SK-N-SH (cell line): ENCODE measurements around the gene ADCYAP1R1. TPM values are rescaled to one million over a fixed set of nuclear protein-coding genes. Genes with fewer than 3 reads are reported as not detected.
A peak's percentile ranks its signal among the peaks of the same experiment; 100 is the strongest.

ENCODE experiments used
- CTCF ChIA-PET: fragments of 300-600, 350-600 bp; formaldehyde crosslinking; extraction: SDS; loops from one replicate; lab custom pipeline; 2021; lab: Yijun Ruan, JAX
- POLR2A ChIA-PET: fragments of 350-600 bp; sonication (Branson Sonifier 250); formaldehyde crosslinking; extraction: SDS; loops from one replicate; lab custom pipeline; 2020; ENCODE audit warnings: antibody characterized with exemption, inconsistent platforms; lab: Yijun Ruan, JAX
- DNase-seq: peaks from one replicate; pipeline ENCODE4 v3.0.0; 2012
- H2AFZ ChIP-seq: fragments of 200-600 bp; sonication (generic); 2 replicates; pipeline ENCODE4 v1.8.1; 2016; ENCODE audit warnings: antibody characterized with exemption, mild to moderate bottlenecking, low read depth
- H3F3A ChIP-seq: fragments of 200-600 bp; sonication (generic); replicated peaks from 2 replicates; pipeline ENCODE3; 2016; ENCODE audit warnings: antibody characterized with exemption, mild to moderate bottlenecking; ENCODE audit not compliant: insufficient read depth
- H3K27ac ChIP-seq, 2 experiments: fragments of 200-500 bp in 1 of 2; fragments of 200-600 bp in 1 of 2; sonication (Bioruptor generic) in 1 of 2; sonication (generic), shearing (Covaris generic) in 1 of 2; 2 replicates each; pipeline versions ENCODE4 v1.5.1 to v1.6.1; 2014 to 2016; ENCODE audit warnings: low read depth in 2 of 2, inconsistent platforms in 1 of 2, low read length in 1 of 2, mild to moderate bottlenecking in 1 of 2, mixed read lengths in 1 of 2
- H3K27me3 ChIP-seq: fragments of 200-600 bp; sonication (generic), shearing (Covaris generic); 2 replicates; pipeline ENCODE4 v1.6.1; 2016; ENCODE audit warnings: mixed run types; ENCODE audit not compliant: insufficient read depth
- H3K36me3 ChIP-seq, 2 experiments: fragments of 200-500 bp in 1 of 2; fragments of 200-600 bp in 1 of 2; sonication (Bioruptor generic) in 1 of 2; sonication (generic) in 1 of 2; replicated peaks in 1 of 2; 2 replicates each; pipeline versions ENCODE3 to v1.5.1; 2014 to 2016; ENCODE audit warnings: low read length in 1 of 2, mild to moderate bottlenecking in 1 of 2; ENCODE audit not compliant: insufficient read depth in 2 of 2, control insufficient read depth in 1 of 2
- H3K4me1 ChIP-seq, 2 experiments: fragments of 200-500 bp in 1 of 2; fragments of 200-600 bp in 1 of 2; sonication (Bioruptor generic) in 1 of 2; sonication (generic), shearing (Covaris generic) in 1 of 2; 2 replicates each; pipeline versions ENCODE4 v1.5.1 to v1.6.1; 2014 to 2016; ENCODE audit warnings: low read depth in 1 of 2, low read length in 1 of 2, mixed run types in 1 of 2; ENCODE audit not compliant: insufficient read depth in 2 of 2, control insufficient read depth in 1 of 2
- H3K4me2 ChIP-seq: fragments of 200-600 bp; sonication (generic), shearing (Covaris generic); 2 replicates; pipeline ENCODE4 v1.6.1; 2017; ENCODE audit warnings: mixed run types
- H3K4me3 ChIP-seq, 2 experiments: fragments of 200-500 bp in 1 of 2; fragments of 200-600 bp in 1 of 2; sonication (Bioruptor generic) in 1 of 2; sonication (generic), shearing (Covaris generic) in 1 of 2; 2 replicates each; pipeline versions ENCODE4 v1.5.1 to v1.8.1; 2014 to 2016; ENCODE audit warnings: low read depth in 2 of 2, inconsistent platforms in 1 of 2, low read length in 1 of 2, mild to moderate bottlenecking in 1 of 2, mixed read lengths in 1 of 2, moderate library complexity in 1 of 2
- H3K79me2 ChIP-seq: fragments of 200-600 bp; sonication (generic); 2 replicates; pipeline ENCODE4 v1.8.1; 2017; ENCODE audit warnings: mild to moderate bottlenecking; ENCODE audit not compliant: insufficient read depth
- H3K9ac ChIP-seq: fragments of 200-600 bp; sonication (generic); 2 replicates; pipeline ENCODE4 v1.6.1; 2017; ENCODE audit warnings: mixed run types
- H3K9me2 ChIP-seq: fragments of 200-600 bp; sonication (generic); 2 replicates; pipeline ENCODE4 v1.6.1; 2017; ENCODE audit warnings: mixed run types
- H3K9me3 ChIP-seq: fragments of 200-600 bp; sonication (generic); 2 replicates; pipeline ENCODE4 v1.6.1; 2017; ENCODE audit warnings: mixed run types, mild to moderate bottlenecking, moderate library complexity
- H4K20me1 ChIP-seq: fragments of 200-600 bp; sonication (generic); 2 replicates; pipeline ENCODE4 v1.6.1; 2017; ENCODE audit warnings: mild to moderate bottlenecking, mixed run types; ENCODE audit not compliant: insufficient read depth
- ELF1 ChIP-seq: IDR thresholded peaks from 2 replicates; pipeline ENCODE4 v1.4.0; 2012
- EP300 ChIP-seq, 2 experiments: IDR thresholded peaks; 2 replicates each; pipeline versions ENCODE4 v1.4.0 to v1.6.1; 2012; ENCODE audit warnings: borderline replicate concordance in 1 of 2, low read depth in 1 of 2, low read length in 1 of 2
- EZH2phosphoT487 ChIP-seq: fragments of 200-600 bp; sonication (generic); IDR thresholded peaks from 2 replicates; pipeline ENCODE4 v1.6.1; 2017; ENCODE audit warnings: low read depth, mixed run types, mild to moderate bottlenecking, antibody characterized with exemption, moderate library complexity, borderline replicate concordance
- FOSL2 ChIP-seq: IDR thresholded peaks from 2 replicates; pipeline ENCODE4 v1.4.0; 2012; ENCODE audit warnings: low read depth, mild to moderate bottlenecking, moderate library complexity, borderline replicate concordance
- FOXM1 ChIP-seq: IDR thresholded peaks from 2 replicates; pipeline ENCODE4 v1.4.0; 2012; ENCODE audit warnings: low read depth, mild to moderate bottlenecking
- MAX ChIP-seq: IDR thresholded peaks from 2 replicates; pipeline ENCODE4 v1.4.0; 2012; ENCODE audit warnings: low read depth
- MXI1 ChIP-seq: IDR thresholded peaks from 2 replicates; pipeline ENCODE4 v1.6.1; 2012; ENCODE audit warnings: mild to moderate bottlenecking, low read depth, low read length, improper control_type of control experiment
- NFIC ChIP-seq: IDR thresholded peaks from 2 replicates; pipeline ENCODE4 v1.4.0; 2012; ENCODE audit warnings: borderline replicate concordance
- PBX3 ChIP-seq: IDR thresholded peaks from 2 replicates; pipeline ENCODE4; 2012
- POLR2AphosphoS5 ChIP-seq: IDR thresholded peaks from 2 replicates; pipeline ENCODE4 v1.6.1; 2012; ENCODE audit warnings: low read depth, low read length
- RCOR1 ChIP-seq: fragments of 150-350 bp; IDR thresholded peaks from 2 replicates; pipeline ENCODE4 v1.6.1; 2017; ENCODE audit warnings: antibody characterized with exemption, low read length
- TEAD4 ChIP-seq: IDR thresholded peaks from 2 replicates; pipeline ENCODE4 v1.4.0; 2012; ENCODE audit warnings: mild to moderate bottlenecking, borderline replicate concordance; ENCODE audit not compliant: insufficient read depth
- USF1 ChIP-seq: IDR thresholded peaks from 2 replicates; pipeline ENCODE4 v1.4.0; 2012; ENCODE audit warnings: low read depth, borderline replicate concordance
- YY1 ChIP-seq: IDR thresholded peaks from 2 replicates; pipeline ENCODE4 v1.4.0; 2012; ENCODE audit warnings: low read depth, mild to moderate bottlenecking
- ZBTB33 ChIP-seq: IDR thresholded peaks from 2 replicates; pipeline ENCODE4 v1.4.0; 2012; ENCODE audit warnings: low read depth, borderline replicate concordance
- WGBS: methylation state at CpG from one replicate; pipeline ENCODE4 v1.1.6; 2017; ENCODE audit warnings: low lambda C conversion rate; 5-methylcytosine and 5-hydroxymethylcytosine counted together
- polyA plus RNA-seq, 3 experiments: library from polyadenylated mRNA; depleted of rRNA; stranded (reverse); fragments of >200 nt; gene quantifications; 2 replicates each; pipeline ENCODE4 v1.2.3, GENCODE V29; 2012

ADCYAP1R1 gene
- 0.08 and 0.71 TPM in 2 replicates for polyA plus RNA-seq (2012; rRNA removed)
- polyA plus RNA-seq (2012; cell fraction: cytosol; rRNA removed), result 0.28 and 0.68 TPM in 2 replicates
- polyA plus RNA-seq (2012; cell fraction: nucleus; rRNA removed), result 0.17 and 0.34 TPM in 2 replicates

- Histone ChIP-seq H3K4me1 (peaks cover 0 to 68% of the 10 kb centered on the region in 2 experiments; a peak in 2 of 4 replicates), H4K20me1 (no peaks in the 10 kb centered on the region), H3K9ac (no peak within 1 kb of the TSS), H2AFZ (no peak within 1 kb of the TSS), H3F3A (no peaks in the 10 kb centered on the region), H3K27me3 (peaks cover 48% of the 10 kb centered on the region), H3K4me3 (peak within 1 kb of the TSS; percentile 29 to 55; a peak in 3 of 4 replicates), H3K9me2 (no peaks in the 10 kb centered on the region), H3K27ac (peak within 1 kb of the TSS in 1 of 2 experiments; percentile 59; a peak in 2 of 4 replicates), H3K79me2 (no peaks in the 10 kb centered on the region), H3K4me2 (no peak within 1 kb of the TSS), H3K36me3 (no peaks in the 10 kb centered on the region), H3K9me3 (no peaks in the 10 kb centered on the region)
- TF ChIP-seq MXI1 (peak; percentile 51; the same call in 1 of the 2 replicates), POLR2AphosphoS5 (no peak), TEAD4 (no peak), YY1 (no peak)
- peak; percentile 99 for DNase-seq
- POLR2A ChIA-PET, result interaction anchor here (1.0 kb wide), 1 partner anchor 9 kb away, joined by 4 read pairs; no protein-coding TSS in a partner anchor
- CTCF ChIA-PET, result interaction anchor here (0.6 to 31.5 kb wide), 19 partner anchors 9 to 306 kb away, joined by 3 to 337 read pairs (median 4); no protein-coding TSS in a partner anchor
- 7% methylated on average over 18 of the region's 56 CpGs for WGBS
These were observed at the start of gene ADCYAP1R1 for GRCh38 chr7:31051598-31052486. Gene ADCYAP1R1, plus strand, starts transcription at chr7:31052308. Its CDS starts 10,957 bp downstream, at chr7:31063265.

GRCh38 chr7:31003097-31003496, 49.0 kb upstream of the ADCYAP1R1 start:
- H2AFZ ChIP-seq, result no peak overlapping the region
- H3K27ac ChIP-seq, result no peak overlapping the region
- H3K4me1 ChIP-seq, result no peaks in the 10 kb centered on the region; a peak in 1 of 4 replicates
- H3K79me2 ChIP-seq, result no peaks in the 10 kb centered on the region
- no peaks in the 10 kb centered on the region for H3F3A ChIP-seq
- H3K27me3 ChIP-seq, result peaks cover 28% of the 10 kb centered on the region; the same call in 1 of the 2 replicates
- no peaks in the 10 kb centered on the region for H3K9me3 ChIP-seq
- POLR2A ChIA-PET, result no interaction called here
- no peaks in the 10 kb centered on the region for H3K36me3 ChIP-seq
- TF ChIP-seq USF1 (no peak), ZBTB33 (no peak), RCOR1 (no peak), FOXM1 (no peak), FOSL2 (no peak), NFIC (no peak), ELF1 (no peak), EP300 (IDR thresholded peaks at IDR 0.05; ENCODE audit: borderline replicate concordance in 1 of 2, low read depth in 1 of 2, low read length in 1 of 2) (no peak), MAX (no peak), EZH2phosphoT487 (no peak), PBX3 (no peak)
- no peak overlapping the region for H3K4me3 ChIP-seq
- DNase-seq, result no peak
- CTCF ChIA-PET, result interaction anchor here (1.0 to 3.5 kb wide), 3 partner anchors 10 to 119 kb away, joined by 3 to 22 read pairs (median 3); no protein-coding TSS in a partner anchor
- H3K4me2 ChIP-seq, result no peak overlapping the region
- no peak overlapping the region for H3K9ac ChIP-seq
- H3K9me2 ChIP-seq, result no peaks in the 10 kb centered on the region
- no peaks in the 10 kb centered on the region for H4K20me1 ChIP-seq
- WGBS, result 34% methylated on average over 2 of the region's 2 CpGs
